ENCODE data around the gene REV3L.

DNA sequence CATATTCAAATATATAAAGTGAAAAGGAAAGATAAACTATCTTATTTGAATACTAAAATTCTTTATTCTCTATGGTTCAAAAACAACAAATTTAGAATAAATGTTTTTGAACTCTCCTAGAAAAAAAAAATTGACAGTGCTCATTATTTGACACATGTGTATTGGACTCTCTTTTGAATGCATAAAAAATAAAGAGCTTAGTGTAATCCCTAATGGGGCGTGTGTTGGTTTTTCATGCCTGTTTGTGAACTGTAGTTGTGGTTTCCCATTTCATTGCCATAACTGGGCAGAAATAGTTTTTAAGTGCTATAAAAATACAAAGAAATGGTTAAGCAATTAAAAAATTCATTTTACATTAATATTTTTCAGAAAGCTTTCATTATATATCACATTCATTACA lies 101.3 kb downstream of the REV3L start:
- TF ChIP-seq, protein P1, sequence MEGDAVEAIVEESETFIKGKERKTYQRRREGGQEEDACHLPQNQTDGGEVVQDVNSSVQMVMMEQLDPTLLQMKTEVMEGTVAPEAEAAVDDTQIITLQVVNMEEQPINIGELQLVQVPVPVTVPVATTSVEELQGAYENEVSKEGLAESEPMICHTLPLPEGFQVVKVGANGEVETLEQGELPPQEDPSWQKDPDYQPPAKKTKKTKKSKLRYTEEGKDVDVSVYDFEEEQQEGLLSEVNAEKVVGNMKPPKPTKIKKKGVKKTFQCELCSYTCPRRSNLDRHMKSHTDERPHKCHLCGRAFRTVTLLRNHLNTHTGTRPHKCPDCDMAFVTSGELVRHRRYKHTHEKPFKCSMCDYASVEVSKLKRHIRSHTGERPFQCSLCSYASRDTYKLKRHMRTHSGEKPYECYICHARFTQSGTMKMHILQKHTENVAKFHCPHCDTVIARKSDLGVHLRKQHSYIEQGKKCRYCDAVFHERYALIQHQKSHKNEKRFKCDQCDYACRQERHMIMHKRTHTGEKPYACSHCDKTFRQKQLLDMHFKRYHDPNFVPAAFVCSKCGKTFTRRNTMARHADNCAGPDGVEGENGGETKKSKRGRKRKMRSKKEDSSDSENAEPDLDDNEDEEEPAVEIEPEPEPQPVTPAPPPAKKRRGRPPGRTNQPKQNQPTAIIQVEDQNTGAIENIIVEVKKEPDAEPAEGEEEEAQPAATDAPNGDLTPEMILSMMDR (IDR thresholded peaks at IDR 0.05), result no peak
- no peak for TF ChIP-seq EZH2 (IDR thresholded peaks at IDR 0.05; ENCODE audit: borderline replicate concordance, insufficient read depth, low read depth, low read length, poor library complexity, severe bottlenecking)
